HEK293T (cell line): ENCODE measurements around the gene DRAM1.
"Not testable (repeated sequence)": the region's sequence is repeated elsewhere in the genome, so short reads cannot be mapped to it uniquely, and the experiment has no call there.

Experiments
- CTCF ChIA-PET: fragments of 350-600 bp; formaldehyde crosslinking; extraction: SDS; loops from one replicate; lab custom pipeline; 2021; ENCODE audit warnings: antibody characterized with exemption, inconsistent platforms; lab: Yijun Ruan, JAX
- POLR2A ChIA-PET: fragments of 350-600 bp; formaldehyde crosslinking; extraction: SDS; loops from one replicate; lab custom pipeline; 2020; ENCODE audit warnings: antibody characterized with exemption, inconsistent platforms; lab: Yijun Ruan, JAX
- DNase-seq: peaks from one replicate; pipeline ENCODE4 v3.0.0; 2012; ENCODE audit warnings: mixed read lengths; ENCODE audit errors: extremely low spot score
- ARNT ChIP-seq: fragments of 450-650 bp; IDR thresholded peaks from 2 replicates; pipeline ENCODE4 v1.6.1; 2017; ENCODE audit warnings: mild to moderate bottlenecking
- BHLHE40 ChIP-seq: fragments of 450-650 bp; IDR thresholded peaks from 2 replicates; pipeline ENCODE4 v1.6.1; 2016; ENCODE audit warnings: mild to moderate bottlenecking, moderate library complexity, borderline replicate concordance
- CTBP1 ChIP-seq: fragments of 450-650 bp; IDR thresholded peaks from 2 replicates; pipeline ENCODE4 v1.6.1; 2016; ENCODE audit warnings: borderline replicate concordance
- ELF4 ChIP-seq: fragments of 450-650 bp; IDR thresholded peaks from 2 replicates; pipeline ENCODE4 v1.6.1; 2017; ENCODE audit warnings: antibody characterized with exemption
- FOXA1 ChIP-seq: fragments of 450-650 bp; IDR thresholded peaks from 2 replicates; pipeline ENCODE4 v1.6.1; 2016; ENCODE audit warnings: mild to moderate bottlenecking
- FOXK2 ChIP-seq: fragments of 450-650 bp; IDR thresholded peaks from 2 replicates; pipeline ENCODE4 v1.6.1; 2016; ENCODE audit warnings: mild to moderate bottlenecking
- FOXM1 ChIP-seq: fragments of 450-650 bp; IDR thresholded peaks from 2 replicates; pipeline ENCODE4 v1.6.1; 2017; ENCODE audit warnings: mild to moderate bottlenecking, borderline replicate concordance
- HDGF ChIP-seq: fragments of 450-650 bp; IDR thresholded peaks from 2 replicates; pipeline ENCODE4 v1.6.1; 2017; ENCODE audit warnings: antibody characterized with exemption, borderline replicate concordance
- L3MBTL2 ChIP-seq: fragments of 450-650 bp; conservative IDR thresholded peaks from 2 replicates; pipeline ENCODE4 v1.6.1; 2016; ENCODE audit warnings: mild to moderate bottlenecking
- LEF1 ChIP-seq: fragments of 450-650 bp; IDR thresholded peaks from 2 replicates; pipeline ENCODE4 v1.6.1; 2017; ENCODE audit warnings: mild to moderate bottlenecking, borderline replicate concordance
- NFRKB ChIP-seq: fragments of 450-650 bp; IDR thresholded peaks from 2 replicates; pipeline ENCODE4 v1.6.1; 2016; ENCODE audit warnings: mild to moderate bottlenecking, moderate library complexity
- SP1 ChIP-seq: fragments of 450-650 bp; IDR thresholded peaks from 2 replicates; pipeline ENCODE4 v1.6.1; 2017
- SUZ12 ChIP-seq: fragments of 450-650 bp; IDR thresholded peaks from 2 replicates; pipeline ENCODE4 v1.6.1; 2016; ENCODE audit warnings: mild to moderate bottlenecking
- TARDBP ChIP-seq: fragments of 450-650 bp; IDR thresholded peaks from 2 replicates; pipeline ENCODE4 v1.6.1; 2016
- ZNF384 ChIP-seq: fragments of 450-650 bp; IDR thresholded peaks from 2 replicates; pipeline ENCODE4 v1.6.1; 2016
- TF ChIP-seq, protein P1 (sequence below): fragments of 450-650 bp; IDR thresholded peaks from 2 replicates; pipeline ENCODE4 v1.6.1; 2016

Gene DRAM1

DNA sequence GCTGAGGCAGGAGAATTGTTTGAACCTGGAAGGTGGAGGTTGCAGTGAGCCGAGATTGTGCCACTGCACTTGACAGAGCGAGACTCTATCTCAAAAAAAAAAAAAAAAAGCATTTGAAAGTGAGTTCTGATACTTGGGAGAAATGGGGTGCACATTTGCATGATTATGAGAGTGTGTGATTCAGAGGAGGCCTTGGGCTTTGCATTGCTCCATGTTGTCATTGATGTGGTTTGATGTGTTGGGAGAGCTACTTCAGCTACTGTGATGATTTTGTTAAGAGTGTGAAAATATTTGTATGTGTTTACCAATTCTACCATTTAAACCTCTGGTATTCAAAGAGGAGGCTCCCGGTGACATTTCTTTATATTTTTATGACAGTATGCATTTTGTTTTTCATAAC, 24.4 kb downstream of the DRAM1 start:
- DNase-seq = no peak
- ChIA-PET POLR2A (no interaction called here), CTCF (no interaction called here)
- TF ChIP-seq, protein P1, sequence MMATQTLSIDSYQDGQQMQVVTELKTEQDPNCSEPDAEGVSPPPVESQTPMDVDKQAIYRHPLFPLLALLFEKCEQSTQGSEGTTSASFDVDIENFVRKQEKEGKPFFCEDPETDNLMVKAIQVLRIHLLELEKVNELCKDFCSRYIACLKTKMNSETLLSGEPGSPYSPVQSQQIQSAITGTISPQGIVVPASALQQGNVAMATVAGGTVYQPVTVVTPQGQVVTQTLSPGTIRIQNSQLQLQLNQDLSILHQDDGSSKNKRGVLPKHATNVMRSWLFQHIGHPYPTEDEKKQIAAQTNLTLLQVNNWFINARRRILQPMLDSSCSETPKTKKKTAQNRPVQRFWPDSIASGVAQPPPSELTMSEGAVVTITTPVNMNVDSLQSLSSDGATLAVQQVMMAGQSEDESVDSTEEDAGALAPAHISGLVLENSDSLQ = no peak
- TF ChIP-seq ZNF384 (no peak), SUZ12 (no peak), CTBP1 (no peak), TARDBP (no peak)

DNA sequence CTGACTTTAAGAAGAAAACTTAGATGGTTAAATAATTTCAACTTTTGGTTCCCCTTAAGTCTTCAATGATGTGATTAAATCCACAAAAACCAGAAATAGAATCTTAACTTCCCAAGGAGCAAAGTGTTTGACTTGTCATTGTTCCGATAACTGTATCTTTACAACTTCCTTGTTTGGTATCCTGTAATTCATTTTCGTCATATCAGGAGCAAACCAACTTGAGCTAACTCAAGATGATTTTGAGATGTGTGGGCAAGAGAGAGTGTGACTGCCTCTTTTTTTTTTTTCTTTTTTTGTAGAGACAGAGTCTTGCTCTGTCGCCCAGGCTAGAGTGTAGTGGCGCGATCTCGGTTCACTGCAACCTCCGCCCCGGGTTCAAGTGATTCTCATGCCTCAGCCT, 25.3 kb downstream of the DRAM1 start:
- no peak for DNase-seq
- no peak for TF ChIP-seq NFRKB
- TF ChIP-seq ZNF384 = no peak
- no peak for TF ChIP-seq LEF1
- no peak for TF ChIP-seq BHLHE40
- TF ChIP-seq, protein P1 = no peak
- no peak for TF ChIP-seq ARNT
- no peak for TF ChIP-seq SP1
- no peak for TF ChIP-seq TARDBP
- CTCF ChIA-PET = no interaction called here
- POLR2A ChIA-PET = no interaction called here

DNA sequence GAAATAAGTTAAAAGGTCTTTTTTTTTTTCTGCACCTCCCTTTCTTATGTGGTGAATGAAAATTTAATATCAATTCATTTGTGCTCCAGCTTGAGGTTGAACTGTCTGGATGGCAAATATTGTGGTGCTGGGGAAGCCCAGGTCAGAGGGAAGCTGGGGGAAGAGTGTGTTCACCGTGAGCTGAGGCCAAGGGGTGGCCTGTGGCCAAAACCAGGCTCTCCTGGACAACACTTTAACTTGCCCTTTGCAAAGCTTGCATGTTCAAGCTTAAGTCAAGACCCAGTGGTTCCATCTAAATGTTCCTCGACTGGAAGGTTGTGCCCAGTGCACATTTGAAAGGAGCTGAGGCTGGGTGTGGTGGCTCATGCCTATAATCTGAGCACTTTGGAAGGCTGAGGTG, 28.8 kb downstream of the DRAM1 start:
- POLR2A ChIA-PET = no interaction called here
- CTCF ChIA-PET = no interaction called here
- DNase-seq = no peak
- TF ChIP-seq FOXK2 (no peak), NFRKB (no peak), BHLHE40 (no peak), ZNF384 (no peak), SP1 (no peak), L3MBTL2 (no peak), ARNT (no peak), LEF1 (no peak), CTBP1 (no peak)
- TF ChIP-seq, protein P1 = no peak

DNA sequence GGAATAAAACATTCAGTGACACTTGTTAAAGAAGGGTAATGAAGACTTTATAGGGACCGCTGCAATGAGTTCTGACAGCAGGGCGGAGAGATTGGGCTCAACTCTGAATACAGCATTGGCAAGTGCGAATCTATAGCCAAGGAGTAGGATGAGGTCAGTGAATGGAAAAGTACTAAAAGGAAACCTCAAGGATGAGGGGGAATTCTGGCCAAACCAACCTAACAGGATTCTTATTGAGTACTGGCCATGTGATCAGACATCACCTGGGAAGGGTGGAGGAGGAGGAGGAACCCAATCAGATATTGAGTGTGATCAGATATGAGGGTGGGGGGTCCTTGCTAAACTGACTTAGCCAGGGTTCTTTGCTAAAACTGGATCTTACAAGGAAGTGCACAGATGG, 31.0 kb downstream of the DRAM1 start:
- ChIA-PET CTCF (interaction anchor here (0.7 kb wide), 1 partner anchor 148 kb away, joined by 4 read pairs; no protein-coding TSS in a partner anchor), POLR2A (no interaction called here)
- TF ChIP-seq SUZ12 (no peak), L3MBTL2 (no peak), FOXM1 (no peak), LEF1 (no peak), TARDBP (no peak), BHLHE40 (no peak), HDGF (no peak), ELF4 (no peak), FOXK2 (no peak), SP1 (no peak), ZNF384 (no peak), NFRKB (no peak), ARNT (no peak), FOXA1 (no peak)
- TF ChIP-seq, protein P1 = no peak
- no peak for DNase-seq

DNA sequence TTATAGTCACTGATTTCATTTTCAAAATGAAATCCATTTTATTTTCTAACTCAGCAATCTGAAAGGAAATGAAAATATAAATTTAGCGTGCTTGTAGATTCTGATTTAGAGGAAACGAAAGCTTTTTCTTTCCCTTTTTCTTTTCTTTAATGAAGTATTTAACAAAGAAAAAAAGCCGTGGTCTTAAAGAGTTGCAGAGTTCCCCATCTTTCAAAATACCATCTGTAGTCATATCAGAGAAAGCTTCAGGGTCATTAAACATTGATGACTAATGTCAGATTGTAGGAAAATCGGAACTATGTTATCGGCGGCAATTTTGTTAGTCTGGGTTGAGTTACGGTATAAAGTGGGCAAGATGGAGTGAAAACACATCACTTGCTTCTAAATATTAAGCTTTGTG, 32.3 kb downstream of the DRAM1 start:
- no peak for DNase-seq
- TF ChIP-seq, protein P1 = no peak
- no peak for TF ChIP-seq LEF1
- no peak for TF ChIP-seq BHLHE40
- TF ChIP-seq FOXA1 = no peak
- TF ChIP-seq TARDBP = no peak
- no peak for TF ChIP-seq ZNF384
- TF ChIP-seq CTBP1 = no peak
- TF ChIP-seq ELF4 = no peak
- TF ChIP-seq SP1 = no peak
- TF ChIP-seq NFRKB = no peak
- no peak for TF ChIP-seq FOXK2
- TF ChIP-seq SUZ12 = no peak
- TF ChIP-seq ARNT = no peak
- no peak for TF ChIP-seq HDGF
- TF ChIP-seq L3MBTL2 = no peak
- no peak for TF ChIP-seq FOXM1
- ChIA-PET POLR2A (no interaction called here), CTCF (no interaction called here)

DNA sequence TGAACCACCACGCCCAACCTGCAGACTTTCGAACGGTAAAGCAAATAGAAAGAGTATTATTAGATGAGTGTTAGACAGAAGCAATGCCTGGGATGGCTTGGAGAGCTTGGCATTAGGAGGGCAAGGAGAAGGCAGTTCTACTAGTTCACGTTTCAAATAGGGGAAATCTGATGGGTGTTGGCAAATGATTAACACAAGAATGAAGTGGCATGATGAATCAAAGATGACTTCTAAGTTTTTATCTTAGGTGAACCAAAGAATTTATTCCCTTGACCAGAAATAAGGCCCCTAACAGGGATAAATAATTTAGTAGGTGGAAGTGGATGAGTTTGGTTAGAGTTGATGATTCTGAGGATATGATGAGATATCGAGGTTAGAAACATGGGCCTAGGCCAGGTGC, 38.5 kb downstream of the DRAM1 start:
- ChIA-PET CTCF (no interaction called here), POLR2A (no interaction called here)
- no peak for TF ChIP-seq L3MBTL2
- no peak for TF ChIP-seq CTBP1
- no peak for DNase-seq

DNA sequence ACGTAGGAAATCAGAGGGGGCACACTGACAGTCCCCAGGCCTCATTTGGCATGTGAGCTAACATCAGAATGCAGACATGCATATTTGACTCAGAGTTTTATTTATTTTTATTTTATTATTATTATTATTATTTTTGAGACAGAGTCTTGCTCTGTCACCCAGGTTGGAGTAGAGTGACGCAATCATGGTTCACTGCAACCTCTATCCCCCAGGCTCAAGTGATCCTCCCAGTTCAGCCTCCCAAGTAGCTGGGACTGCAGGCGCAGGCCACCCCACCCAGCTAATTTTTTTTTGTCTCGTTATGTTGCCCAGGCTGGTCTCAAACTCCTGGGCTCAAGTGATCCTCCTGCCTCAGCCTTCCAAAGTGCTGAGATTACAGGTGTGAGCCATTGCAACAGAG, 41.4 kb downstream of the DRAM1 start:
- CTCF ChIA-PET = interaction anchor here (0.6 to 0.9 kb wide), 2 partner anchors 134 to 145 kb away, joined by 3 to 8 read pairs; no protein-coding TSS in a partner anchor
- DNase-seq, POLR2A ChIA-PET: not testable (repeated sequence)
